GM18517 (cell line): ENCODE results near the gene FAM20A.

Source experiments
- ATAC-seq: cut with Tn5 transposase; IDR thresholded peaks from one replicate; pipeline ENCODE4 v1.9.1; 2021; ENCODE audit warnings: mild to moderate bottlenecking, moderate library complexity; ENCODE audit not compliant: unreplicated experiment

The FAM20A gene

GRCh38 chr17:68570526-68570925 lies 30.6 kb downstream of the FAM20A start:
- no peak for ATAC-seq

- ATAC-seq = no peak
Observed at GRCh38 chr17:68569346-68569745, 31.8 kb downstream of the FAM20A start.

DNA sequence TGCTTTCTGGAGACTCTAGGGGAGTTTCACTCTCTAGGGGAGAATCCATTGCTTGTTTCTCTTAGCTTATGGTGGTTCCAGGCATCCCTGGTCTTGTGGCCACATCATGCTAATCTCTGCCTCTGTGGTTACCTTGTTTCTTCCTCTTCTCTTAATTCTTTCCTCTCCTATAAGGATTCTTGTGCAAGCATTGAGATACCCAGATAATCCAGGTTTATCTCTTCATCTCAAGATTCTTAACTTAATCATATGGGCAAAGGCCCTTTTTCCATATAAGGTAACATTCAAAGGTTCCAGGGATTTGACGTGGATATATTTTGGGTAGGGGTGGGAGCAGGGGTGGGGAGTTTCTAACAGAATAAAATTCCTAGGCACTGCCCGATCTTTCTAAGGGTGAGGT lies 32.6 kb downstream of the FAM20A start:
- ATAC-seq = no peak

DNA sequence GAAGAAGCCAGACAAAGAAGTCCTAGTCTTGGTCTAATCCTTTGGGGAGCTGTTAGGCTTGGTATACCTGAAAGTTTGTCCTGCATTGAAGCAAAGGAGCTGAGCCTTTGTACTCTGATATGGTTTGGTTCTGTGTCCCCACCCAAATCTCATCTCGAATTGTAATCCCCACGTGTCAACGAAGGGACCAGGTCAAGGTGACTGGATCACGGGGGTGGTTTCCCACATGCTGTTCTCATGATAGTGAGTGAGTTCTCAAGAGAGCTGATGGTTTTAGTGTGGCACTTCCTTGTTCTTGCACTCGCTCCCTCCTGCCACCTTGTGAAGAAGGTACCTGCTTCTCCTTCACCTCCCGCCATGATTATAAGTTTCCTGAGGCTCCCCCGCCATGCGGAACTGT lies 33.6 kb downstream of the FAM20A start:
- ATAC-seq = no peak

GRCh38 chr17:68567035-68567434 lies 34.1 kb downstream of the FAM20A start:
- ATAC-seq = no peak

GRCh38 chr17:68566442-68566738 lies 34.8 kb downstream of the FAM20A start:
- ATAC-seq = no peak

- no peak for ATAC-seq
Observed at GRCh38 chr17:68565661-68566441, 35.3 kb downstream of the FAM20A start.

DNA sequence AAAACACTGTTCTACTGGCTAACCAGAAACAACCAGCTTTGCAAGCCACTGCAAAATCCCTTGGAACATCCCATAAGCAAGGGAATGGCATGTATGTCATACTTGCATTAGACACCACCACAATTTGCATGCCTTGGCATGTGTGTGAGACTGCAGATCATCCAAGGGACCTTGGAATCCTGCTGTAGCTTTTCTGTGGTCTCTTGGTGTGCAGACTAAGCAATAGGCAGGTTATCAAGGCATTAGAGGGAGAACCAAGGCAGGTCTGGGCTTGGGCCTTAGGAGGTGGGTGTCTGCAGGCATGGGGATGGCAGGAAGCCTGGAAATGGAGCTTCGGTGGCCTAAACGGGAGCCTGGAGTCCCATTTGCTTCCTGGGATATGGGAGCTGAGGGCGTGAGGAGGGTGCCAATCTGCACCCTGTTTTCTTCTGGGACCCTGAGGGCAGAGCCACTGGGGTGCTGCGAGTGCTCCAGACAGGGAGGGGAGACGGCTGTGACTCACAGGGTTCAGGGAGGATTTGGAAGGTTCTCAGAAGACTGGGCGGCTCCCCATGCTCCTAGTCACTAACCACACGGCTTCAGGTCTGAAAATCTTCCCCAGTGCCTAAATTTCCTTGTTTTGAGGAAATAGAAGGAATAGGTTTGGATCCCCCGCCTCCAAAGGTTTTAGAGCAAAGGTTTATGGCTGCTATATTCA lies 36.6 kb downstream of the FAM20A start:
- ATAC-seq = no peak

- ATAC-seq = no peak
Observed at GRCh38 chr17:68562736-68563135, 38.4 kb downstream of the FAM20A start.

DNA sequence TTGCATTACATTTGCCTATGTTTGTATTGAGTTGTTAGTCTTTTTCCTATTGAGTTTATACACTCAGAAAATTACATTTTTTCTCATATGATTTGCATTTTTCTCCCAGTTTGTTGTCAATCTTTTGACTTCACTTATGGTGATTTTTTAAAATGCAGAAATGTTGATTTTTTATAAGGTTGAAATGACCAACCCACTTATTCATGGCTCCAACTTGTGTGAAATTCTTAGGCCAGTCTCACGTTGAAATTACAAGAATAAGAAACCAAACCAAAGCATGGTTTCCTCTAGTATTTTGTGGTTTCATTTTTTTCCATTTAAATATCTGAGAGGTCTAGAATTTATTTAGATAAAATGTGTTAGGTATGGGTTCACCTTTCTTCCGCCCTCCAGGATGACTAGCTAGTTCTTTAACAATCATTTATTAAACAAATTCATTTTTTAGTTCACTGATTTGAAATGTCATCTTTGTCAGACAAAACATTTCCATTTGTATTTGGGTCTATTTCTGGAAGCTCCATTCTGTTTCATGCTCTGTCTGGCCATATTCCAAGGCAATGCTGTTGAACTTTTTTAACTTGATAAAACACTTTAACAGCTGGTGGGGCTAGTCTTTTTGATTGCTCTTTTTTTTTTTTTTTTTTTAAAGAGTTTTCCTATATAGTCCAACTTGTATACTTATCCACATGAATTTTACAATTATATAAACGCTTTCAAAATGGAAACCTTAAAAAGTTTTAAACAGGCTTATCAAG lies 40.0 kb downstream of the FAM20A start:
- ATAC-seq = no peak

DNA sequence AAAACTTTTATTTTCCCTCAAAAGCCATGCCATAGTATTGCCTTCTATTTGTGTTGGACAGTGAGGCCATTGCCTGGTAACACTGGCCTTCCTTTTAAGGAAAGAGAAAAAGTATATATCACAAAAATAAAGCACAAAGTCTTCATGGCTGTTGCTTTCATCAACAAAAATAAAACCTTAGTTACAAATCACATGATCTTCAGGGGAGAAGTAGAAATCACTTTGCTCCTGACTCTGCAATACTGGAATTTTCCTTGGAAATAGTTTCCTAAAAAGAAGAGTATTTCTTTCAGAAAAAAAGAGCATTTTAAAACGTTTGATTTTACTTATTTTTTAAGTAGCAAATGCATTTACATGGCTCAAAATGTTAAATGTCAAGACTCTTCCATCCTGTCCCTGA lies 41.9 kb downstream of the FAM20A start:
- ATAC-seq = no peak

DNA sequence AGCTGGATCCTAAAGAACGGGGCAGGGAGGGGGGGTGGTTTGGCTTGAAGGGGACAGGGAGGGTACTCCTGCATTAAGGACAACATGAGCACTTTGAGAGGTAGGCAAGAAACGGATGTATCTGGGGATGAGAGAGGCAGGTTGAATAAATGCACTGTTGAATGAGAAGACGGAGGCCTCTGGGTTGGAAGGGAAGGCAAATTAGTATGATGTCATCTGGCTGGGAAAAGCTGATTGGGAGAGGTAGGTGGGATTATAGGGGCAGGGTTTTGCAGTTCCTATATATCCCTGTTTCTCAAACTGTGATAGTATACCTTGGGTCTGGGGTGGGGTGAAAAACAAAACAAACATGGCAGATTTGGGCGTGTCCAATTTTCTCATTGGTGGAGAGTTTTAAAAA lies 44.6 kb downstream of the FAM20A start:
- ATAC-seq = no peak

GRCh38 chr17:68544111-68544915 lies 56.9 kb downstream of the FAM20A start:
- ATAC-seq = no peak

DNA sequence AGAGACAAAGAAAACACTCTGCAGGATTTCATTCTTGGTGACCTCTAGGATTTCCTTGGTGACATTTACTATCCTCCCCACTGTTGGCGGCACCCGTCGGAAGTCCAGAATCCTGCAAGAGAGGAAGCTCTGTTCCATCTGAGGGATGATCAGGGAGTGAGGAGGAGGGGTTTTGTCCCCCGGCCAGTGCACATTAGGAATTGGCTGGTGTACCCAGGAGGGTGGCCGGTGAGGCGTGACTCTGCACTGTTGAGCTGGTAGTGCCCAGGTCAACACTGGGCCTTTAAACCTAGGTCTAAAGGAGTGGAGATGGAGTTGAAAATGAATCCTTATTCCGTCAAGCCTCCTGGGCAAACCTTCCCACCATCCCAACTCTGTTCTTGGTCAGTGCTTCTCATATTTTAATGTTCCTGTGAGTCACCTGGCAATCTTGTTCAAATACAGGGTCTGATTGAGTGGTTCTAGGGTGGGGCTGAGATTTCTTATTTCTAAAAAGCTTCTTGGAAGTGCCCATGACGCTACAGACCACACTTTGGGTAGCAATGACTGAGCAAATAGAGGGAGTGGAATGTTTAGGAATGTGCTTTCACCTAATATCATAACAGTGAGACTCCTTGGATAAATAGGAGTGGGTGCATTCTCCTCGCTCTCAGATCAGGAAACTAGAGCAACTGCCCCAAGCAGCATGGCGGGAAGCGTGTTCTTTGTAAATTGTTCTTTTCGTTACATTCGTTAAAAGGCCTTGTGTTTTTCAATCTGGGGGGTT lies 58.3 kb downstream of the FAM20A start:
- no peak for ATAC-seq

- no peak for ATAC-seq
Observed at GRCh38 chr17:68541816-68542215, 59.4 kb downstream of the FAM20A start.

GRCh38 chr17:68540981-68541380 lies 60.2 kb downstream of the FAM20A start:
- no peak for ATAC-seq

GRCh38 chr17:68539548-68540467 lies 61.4 kb downstream of the FAM20A start:
- no peak for ATAC-seq

- no peak for ATAC-seq
Observed at GRCh38 chr17:68535922-68536321, 65.2 kb downstream of the FAM20A start.

GRCh38 chr17:68534695-68535088 lies 66.5 kb downstream of the FAM20A start:
- no peak for ATAC-seq
